Tongue (tissue), 1 donor: ENCODE data around the gene SMIM45.
"Not testable (repeated sequence)": the region's sequence is repeated elsewhere in the genome, so short reads cannot be mapped to it uniquely, and the experiment has no call there.

Experiments
- DNase-seq: peaks from one replicate; pipeline ENCODE4 v3.0.0-alpha.2; 2015

Gene SMIM45

GRCh38 chr22:41935015-41935351, 17.0 kb upstream of the SMIM45 start:
- no peak for DNase-seq

DNA sequence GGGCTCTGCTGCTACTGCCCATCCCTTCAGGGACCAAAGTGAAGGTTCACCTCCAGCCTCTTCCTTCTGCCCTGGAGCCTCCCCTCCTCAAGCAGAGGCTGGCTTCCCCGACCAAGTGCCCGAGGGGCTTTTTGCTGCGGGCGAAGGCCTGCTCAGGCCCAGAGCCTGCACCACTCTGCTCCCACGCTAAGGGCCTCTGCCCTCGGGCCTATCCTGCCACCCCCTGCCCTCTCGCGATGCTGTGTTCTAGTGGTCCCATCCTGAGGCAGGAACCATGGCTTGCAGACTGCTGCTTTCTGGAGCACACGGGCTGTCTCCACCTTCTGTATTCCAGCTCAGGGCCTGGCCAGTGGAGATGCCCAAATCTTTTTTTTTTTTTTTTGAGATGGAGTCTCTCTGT, 16.4 kb upstream of the SMIM45 start:
- no peak for DNase-seq

DNA sequence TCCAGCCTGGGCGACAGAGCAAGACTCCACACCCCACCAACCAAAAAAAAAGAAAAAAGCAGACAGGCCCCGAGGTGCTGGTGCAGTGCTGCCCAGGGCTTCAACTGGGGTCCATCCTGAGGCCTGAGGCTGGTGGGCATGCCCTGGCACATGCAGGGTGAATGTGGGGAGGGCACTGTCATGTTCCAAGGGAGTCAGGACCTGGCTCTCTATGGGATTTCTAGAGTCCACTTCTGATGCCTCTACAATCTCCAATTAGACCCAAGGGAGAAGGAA, 15.1 kb upstream of the SMIM45 start:
- no peak for DNase-seq

DNA sequence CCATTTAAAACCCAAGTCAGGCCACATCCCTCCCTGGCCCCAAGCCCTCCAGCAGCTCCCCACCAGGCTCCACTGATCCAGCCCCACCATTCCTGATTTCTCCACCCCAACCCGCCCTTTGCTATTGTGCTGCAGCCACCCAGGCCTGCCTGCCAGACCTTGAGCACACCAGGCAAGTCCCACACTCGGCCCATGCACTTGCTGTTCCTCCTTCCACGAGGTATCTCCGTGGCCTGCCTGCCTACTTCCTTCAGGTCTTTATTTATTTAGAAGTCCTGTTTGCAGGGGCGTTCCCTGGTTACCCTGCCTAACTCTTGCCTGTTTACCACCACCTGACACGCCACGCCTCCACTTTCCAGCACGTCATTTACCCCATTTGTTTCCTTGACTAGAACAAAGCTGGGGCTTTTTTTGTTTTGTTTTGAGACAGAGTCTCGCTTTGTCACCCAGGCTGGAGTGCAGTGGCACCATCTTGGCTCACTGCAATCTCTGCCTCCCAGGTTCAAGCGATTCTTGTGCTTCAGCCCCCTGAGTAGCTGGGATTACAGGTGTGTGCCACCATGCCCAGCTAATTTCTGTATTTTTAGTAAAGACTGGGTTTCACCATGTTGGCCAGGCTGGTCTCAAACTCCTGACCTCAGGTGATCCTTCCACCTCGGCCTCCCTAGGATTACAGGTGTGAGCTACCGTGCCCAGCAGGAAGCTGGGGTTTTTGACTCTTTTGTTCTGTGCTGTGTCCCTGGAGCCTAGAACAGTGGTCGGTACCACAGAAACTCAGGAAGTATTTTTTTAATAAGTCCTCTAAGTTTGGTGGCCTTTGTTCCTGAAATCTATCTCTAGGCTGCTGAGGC, 11.7 kb upstream of the SMIM45 start:
- DNase-seq, result no peak

DNA sequence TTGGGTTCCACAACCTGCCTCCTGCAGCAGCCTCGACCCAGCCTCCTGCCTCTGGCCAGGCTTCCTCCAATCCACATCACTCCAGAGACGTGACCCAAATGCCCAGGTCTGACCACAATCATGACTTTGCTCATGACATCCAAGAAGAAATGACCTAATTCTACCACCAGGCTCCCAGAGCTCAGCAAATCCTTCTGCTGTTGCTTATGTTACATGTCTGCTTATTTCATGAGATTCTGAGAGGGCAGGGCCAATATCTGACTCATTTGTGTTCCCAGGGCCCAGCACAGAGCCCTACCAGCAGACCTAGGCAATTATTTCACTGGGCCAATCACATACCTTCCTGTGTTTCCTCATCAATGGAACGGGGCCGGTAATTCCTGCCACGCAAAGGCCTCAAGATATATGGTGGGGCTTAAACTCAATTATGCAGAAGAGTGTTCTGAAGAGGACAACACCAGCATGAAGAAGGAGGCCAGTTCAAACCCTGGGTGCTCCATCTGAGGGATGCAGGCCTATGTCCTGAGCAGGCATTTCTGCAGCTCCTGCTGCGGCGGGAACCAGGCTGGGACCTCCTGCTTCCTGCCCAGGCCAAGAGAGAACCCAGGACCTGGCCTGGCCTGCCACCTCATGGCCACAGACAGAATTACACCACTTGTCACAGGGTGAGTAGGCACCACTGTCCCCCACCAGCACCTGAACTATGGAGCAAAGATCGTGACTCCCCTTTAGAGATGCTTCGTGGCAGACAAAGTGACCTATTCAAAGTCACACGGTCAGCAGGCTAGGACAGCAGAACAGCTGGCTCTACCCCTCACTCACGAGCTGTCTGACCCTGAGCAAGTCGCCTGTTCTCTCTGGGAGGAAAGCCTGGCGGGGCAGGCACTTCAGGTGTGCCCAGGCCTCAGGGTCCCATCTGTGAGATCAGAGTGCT, 10.9 kb upstream of the SMIM45 start:
- DNase-seq, result peak; percentile 91

GRCh38 chr22:41943661-41944209, 8.2 kb upstream of the SMIM45 start:
- DNase-seq, result no peak

DNA sequence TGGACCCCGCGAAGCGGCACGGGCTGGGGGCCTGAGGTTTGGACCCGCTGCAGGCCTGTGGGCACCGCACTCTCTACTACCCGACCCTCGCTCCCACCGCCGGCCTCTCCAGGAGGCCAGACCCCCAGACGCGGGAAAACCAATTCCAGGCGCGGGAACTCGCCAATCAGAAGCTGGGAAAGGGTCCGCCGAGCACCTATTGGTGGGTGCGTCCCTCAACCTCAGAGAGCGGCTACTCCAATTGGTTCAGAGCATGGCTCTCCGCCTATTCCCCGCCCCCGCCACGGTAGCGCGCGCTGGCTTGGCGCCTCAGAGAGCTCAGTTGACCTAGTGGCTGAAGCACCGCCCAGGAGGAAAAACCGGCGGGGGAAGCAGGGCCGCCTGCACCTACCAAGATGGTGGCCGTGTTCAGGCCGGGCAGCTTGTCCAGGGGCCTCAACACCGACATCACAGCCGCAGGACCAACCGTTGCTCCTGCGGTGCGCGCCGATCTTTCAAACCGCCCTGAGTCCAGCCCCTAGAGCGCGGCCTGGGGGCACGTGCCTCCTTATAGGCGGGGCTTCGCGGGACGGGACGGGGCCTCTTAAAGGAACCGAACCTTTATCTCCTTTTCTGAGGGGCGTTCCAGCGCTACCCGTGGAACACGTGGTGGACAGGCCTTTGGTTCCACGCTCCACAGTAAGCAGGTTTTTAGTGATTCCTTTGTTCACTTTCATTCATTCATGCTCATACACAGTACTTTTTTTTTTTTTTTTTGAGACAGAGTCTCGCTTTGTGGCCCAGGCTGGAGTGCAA, 5.1 kb upstream of the SMIM45 start, which contains the start of gene CENPM:
CENPM (minus strand) TSS at position 524 of the 795 bp plus-strand sequence; CDS start at position 448, 76 bp downstream.
- DNase-seq, result peak; percentile 98

GRCh38 chr22:41947424-41948080, 4.4 kb upstream of the SMIM45 start:
- no peak for DNase-seq

- DNase-seq, result no peak
These were observed 3.8 kb upstream of the SMIM45 start for GRCh38 chr22:41948142-41948541.

- DNase-seq, result not testable (repeated sequence)
These were observed 3.0 kb upstream of the SMIM45 start for GRCh38 chr22:41948928-41949296.

DNA sequence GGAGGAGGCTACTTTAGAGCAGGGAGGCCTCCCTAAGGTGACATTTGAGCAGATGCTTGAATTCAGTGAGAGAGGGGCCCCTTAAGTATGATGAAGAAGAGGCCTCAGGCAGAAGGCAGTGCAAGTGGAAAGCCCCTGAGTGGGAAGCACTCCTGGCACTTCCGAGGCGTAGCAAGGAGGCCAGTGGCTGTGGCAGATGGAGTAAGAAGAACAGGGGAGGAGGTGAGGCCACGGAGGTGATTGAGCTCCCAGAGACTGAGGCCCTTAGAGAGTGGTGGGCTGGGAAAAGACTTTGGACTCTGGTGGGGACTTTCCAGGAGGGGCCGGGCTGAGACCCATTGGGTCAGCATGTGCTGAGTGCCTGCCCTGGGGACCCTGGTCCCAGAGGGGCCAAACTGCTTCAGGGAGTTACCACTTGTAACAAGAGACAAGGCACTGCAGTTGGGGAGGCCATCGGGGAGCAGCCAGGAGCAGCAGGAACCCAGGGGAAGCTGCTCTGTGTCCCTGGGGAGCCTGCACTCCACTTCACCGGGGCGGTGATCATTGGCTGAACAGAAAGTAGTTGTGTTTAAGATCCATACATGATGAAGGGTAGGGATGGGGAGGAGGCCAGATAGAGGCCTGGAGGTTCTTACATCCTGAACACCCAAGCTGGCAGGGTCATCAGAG, 2.5 kb upstream of the SMIM45 start:
- DNase-seq, result no peak

DNA sequence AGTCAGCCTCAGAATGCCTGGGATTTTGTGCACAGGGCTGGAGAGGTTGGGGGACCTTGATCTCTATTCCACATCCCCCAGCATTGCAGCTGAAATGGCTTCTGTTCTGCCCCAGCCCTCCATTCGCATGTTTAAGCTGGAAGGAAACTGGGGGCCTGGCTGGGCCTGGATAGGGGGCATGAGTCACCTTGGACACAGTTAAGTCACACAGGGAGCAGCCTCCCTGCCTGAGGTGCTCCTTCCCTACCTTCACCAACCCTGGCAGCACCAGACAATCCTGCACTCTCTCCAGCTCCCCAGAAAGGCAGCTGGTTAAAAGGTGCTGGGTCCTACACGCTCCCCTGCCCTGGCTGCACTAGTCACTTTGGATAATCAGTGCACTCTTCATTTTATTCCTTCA, 763 bp downstream of the SMIM45 start:
- no peak for DNase-seq

DNA sequence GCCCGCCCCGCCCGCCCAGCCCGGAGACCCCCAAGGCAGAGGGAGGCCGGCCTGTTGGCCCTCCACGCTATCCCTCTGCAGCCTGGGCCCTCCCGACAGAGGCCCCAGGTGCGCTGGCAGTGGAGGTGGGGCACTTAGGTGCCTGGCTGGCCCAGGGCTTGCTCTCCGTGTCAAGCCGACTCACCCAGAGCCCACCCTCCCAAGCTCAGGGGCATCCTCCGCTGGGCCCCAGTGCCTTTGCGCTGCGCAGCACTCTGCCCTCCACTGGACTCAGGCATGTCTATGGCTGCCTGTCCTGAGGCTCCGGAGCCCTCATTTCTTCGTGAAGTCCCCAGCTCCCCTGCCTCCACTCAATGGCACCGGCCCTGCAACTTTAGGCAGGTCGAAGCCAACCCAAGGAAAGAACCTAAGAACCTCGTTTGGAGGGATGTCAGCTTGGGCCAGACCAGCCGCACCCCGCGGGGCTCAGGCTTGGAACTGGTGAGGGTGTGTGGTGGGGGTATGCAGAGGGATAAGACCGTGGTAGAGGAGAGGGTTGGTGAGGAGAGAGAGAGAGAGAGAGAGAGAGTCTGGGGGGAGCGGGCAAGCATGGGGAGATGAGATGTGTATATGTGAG, 6.1 kb downstream of the SMIM45 start:
- no peak for DNase-seq

- DNase-seq, result peak; percentile 37
These were observed 11.6 kb downstream of the SMIM45 start for GRCh38 chr22:41963453-41964111.

DNA sequence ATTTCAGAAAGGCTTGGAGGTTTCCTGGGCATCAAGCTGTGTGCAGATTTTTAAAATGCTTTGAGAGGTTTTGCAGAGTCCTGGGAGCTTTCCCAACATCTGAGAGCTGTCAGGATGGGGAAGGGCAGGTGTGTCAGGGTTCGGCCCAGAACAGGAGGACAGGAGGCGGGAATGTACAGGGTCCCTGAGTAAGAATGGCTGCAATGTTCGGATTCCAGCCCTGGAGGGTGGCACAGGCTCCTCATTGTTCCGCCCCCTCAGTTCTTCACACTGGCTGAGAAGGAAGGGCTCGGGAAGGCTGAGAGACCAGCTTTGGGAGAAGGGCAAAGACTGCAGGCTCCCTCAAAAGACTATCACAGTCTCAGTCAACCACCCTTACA, 12.2 kb downstream of the SMIM45 start:
- no peak for DNase-seq

GRCh38 chr22:41966225-41966606, 14.3 kb downstream of the SMIM45 start:
- DNase-seq, result no peak

DNA sequence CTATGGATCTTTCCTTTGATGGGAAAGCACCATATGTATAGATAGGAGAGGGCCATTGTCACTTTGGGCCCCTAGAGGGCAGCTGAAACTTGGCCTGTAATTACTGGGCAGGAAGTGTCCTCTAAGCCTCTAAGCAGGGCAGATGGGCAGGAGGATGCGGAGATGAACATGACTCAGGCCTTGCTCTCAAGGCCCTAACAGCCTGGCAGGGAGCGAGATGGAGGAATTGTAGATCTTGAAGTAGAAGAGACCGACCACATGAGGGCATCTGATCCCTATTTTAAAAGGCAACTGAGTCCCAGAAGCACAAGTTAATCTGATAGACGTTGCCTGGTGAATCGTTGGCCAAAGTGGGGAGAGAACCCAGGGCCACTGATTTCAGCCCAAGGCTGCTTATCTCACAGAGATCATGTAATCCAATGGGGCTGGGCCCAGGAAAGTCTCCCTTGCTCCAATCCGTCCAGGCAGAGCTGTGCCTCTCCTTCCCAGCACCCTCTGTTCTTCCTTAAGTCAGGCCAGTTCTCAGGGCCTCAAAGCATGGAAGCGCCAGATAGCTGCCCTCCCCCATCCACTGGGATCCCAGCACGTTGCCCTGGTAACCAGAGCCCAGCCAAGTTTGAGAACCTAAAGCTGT, 14.8 kb downstream of the SMIM45 start:
- peak; percentile 53 for DNase-seq

GRCh38 chr22:41968601-41969000, 16.7 kb downstream of the SMIM45 start:
- no peak for DNase-seq

DNA sequence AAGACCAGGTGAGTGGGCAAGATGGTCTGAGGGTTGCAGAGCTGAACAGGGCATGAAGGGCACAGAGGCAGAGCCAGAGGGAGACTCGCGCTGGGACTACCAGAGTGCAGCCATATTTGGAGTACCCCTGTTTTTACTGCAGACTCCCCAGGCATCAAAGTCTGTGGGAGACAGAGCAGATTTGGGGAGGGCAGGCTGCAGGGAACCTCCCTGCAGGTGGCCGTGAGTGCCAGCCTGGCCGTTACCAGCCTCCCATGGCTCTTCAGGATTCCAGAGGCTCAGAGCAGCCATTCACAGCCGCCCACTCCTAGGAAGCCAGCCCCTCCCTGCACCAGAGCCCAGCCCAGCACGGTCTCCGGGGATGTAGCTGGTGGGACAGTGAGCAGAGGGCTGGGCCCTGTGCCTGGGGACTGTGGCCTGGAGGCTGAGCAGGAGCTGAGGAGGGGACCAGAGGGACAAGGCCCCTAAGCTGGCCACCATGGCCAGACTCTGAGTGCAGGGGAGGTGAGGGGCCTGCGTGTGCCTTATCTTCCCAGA, 17.2 kb downstream of the SMIM45 start, which contains the start of gene SEPTIN3:
SEPTIN3 (plus strand) TSS at position 334 of the 537 bp plus-strand sequence. CDS start 2,050 bp downstream, outside the sequence.
- no peak for DNase-seq
